Measurements from ENCODE around the gene FLOT1. TPM values are rescaled to one million over a fixed set of nuclear protein-coding genes. Genes with fewer than 3 reads are reported as not detected.

The FLOT1 gene
- total RNA-seq, 1 experiment from 2014 or later, result 243 TPM

DNA sequence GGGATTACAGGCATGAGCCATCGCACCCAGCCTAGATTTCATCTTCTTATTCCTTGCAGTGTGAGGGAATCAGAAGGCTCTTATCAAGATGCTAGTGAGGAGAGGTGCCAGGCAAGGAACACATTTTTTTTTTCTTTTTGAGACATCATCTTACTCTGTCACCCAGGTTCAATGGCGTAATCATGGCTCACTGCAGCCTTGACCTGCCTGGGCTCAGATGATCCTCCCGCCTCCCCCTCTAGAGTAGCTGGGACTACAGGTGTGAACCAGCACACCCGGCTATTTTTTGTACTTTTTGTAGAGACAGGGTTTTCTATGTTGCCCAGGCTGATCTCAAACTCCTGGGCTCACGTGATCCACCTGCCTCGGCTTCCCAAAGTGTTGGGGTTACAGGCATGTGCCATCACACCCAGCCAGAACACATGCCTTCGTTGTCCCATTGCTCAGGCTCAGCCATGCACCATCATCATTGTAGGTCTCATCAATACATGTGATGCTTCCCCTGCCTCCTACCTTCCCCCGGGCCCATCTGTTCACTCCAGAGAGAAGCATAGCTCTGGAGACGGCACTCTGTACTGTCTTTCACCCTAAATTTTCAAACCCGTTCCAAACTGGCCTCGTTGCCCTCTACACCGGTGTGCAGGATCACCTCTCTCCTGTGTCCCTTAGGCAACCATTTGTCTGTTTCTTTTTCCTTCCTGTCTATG is 10.1 kb downstream of the FLOT1 start:
- Mint-ChIP-seq H3K36me3 (ENCODE audit: insufficient read depth, unreplicated experiment) (peaks cover 92% of the 10 kb centered on the region), H3K27me3 (ENCODE audit: unreplicated experiment) (no peaks in the 10 kb centered on the region), H3K27ac (ENCODE audit: unreplicated experiment) (peak overlapping the region; percentile 44), H3K4me1 (ENCODE audit: low read depth, unreplicated experiment) (peaks cover 38% of the 10 kb centered on the region), H3K9me3 (ENCODE audit: low read depth, unreplicated experiment) (no peaks in the 10 kb centered on the region), H3K4me3 (ENCODE audit: low read depth, unreplicated experiment) (no peak overlapping the region)
- CTCF ChIA-PET, result interaction anchor here (0.5 to 2.0 kb wide), 5 partner anchors 26 to 88 kb away, joined by 3 to 50 read pairs (median 10); no protein-coding TSS in a partner anchor
- DNase-seq, result no peak
- intact Hi-C loops (cut with micrococcal nuclease; ENCODE audit: unreplicated experiment), result loop anchor here (5.0 kb wide), 1 partner anchor 355 kb away; no protein-coding TSS in a partner anchor
- TF ChIP-seq, protein P1, sequence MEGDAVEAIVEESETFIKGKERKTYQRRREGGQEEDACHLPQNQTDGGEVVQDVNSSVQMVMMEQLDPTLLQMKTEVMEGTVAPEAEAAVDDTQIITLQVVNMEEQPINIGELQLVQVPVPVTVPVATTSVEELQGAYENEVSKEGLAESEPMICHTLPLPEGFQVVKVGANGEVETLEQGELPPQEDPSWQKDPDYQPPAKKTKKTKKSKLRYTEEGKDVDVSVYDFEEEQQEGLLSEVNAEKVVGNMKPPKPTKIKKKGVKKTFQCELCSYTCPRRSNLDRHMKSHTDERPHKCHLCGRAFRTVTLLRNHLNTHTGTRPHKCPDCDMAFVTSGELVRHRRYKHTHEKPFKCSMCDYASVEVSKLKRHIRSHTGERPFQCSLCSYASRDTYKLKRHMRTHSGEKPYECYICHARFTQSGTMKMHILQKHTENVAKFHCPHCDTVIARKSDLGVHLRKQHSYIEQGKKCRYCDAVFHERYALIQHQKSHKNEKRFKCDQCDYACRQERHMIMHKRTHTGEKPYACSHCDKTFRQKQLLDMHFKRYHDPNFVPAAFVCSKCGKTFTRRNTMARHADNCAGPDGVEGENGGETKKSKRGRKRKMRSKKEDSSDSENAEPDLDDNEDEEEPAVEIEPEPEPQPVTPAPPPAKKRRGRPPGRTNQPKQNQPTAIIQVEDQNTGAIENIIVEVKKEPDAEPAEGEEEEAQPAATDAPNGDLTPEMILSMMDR (IDR thresholded peaks at IDR 0.05; ENCODE audit: unreplicated experiment), result no peak
- BruUV-seq (replicated peaks), result no TSS peak

- H3K9me3 Mint-ChIP-seq (ENCODE audit: low read depth, unreplicated experiment), result no peaks in the 10 kb centered on the region
- TSS peak; percentile 25 for BruUV-seq (replicated peaks)
- TF ChIP-seq, protein P1 (IDR thresholded peaks at IDR 0.05; ENCODE audit: unreplicated experiment), result peak; percentile 84
Measured at GRCh38 chr6:30730601-30731435, 11.7 kb downstream of the FLOT1 start.

GRCh38 chr6:30727920-30728553 is 14.4 kb downstream of the FLOT1 start:
- peak overlapping the region; percentile 63 for H3K27ac Mint-ChIP-seq (ENCODE audit: unreplicated experiment)
- H3K4me1 Mint-ChIP-seq (ENCODE audit: low read depth, unreplicated experiment), result peaks cover 45% of the 10 kb centered on the region
- no peaks in the 10 kb centered on the region for H3K9me3 Mint-ChIP-seq (ENCODE audit: low read depth, unreplicated experiment)
- intact Hi-C loops (cut with micrococcal nuclease; ENCODE audit: unreplicated experiment), result loop anchor here (10.0 kb wide), 2 partner anchors 183 to 243 kb away; partner anchors contain the start of gene HLA-E
- no peaks in the 10 kb centered on the region for H3K27me3 Mint-ChIP-seq (ENCODE audit: unreplicated experiment)
- CTCF ChIA-PET, result interaction anchor here (0.7 to 1.8 kb wide), 5 partner anchors 32 to 352 kb away, joined by 3 to 9 read pairs (median 4); no protein-coding TSS in a partner anchor
- no peak overlapping the region for H3K4me3 Mint-ChIP-seq (ENCODE audit: low read depth, unreplicated experiment)
- no TSS peak for BruUV-seq (replicated peaks)
- DNase-seq, result no peak
- TF ChIP-seq, protein P1 (IDR thresholded peaks at IDR 0.05; ENCODE audit: unreplicated experiment), result no peak
- H3K36me3 Mint-ChIP-seq (ENCODE audit: insufficient read depth, unreplicated experiment), result peaks cover 96% of the 10 kb centered on the region

More at GRCh38 chr6:30730601-30731435, 11.7 kb downstream of the FLOT1 start:
- Mint-ChIP-seq H3K27me3 (ENCODE audit: unreplicated experiment) (no peaks in the 10 kb centered on the region), H3K36me3 (ENCODE audit: insufficient read depth, unreplicated experiment) (peaks cover 92% of the 10 kb centered on the region), H3K4me3 (ENCODE audit: low read depth, unreplicated experiment) (peak overlapping the region; percentile 66), H3K4me1 (ENCODE audit: low read depth, unreplicated experiment) (peaks cover 22% of the 10 kb centered on the region), H3K27ac (ENCODE audit: unreplicated experiment) (peak overlapping the region; percentile 98)
- intact Hi-C loops (cut with micrococcal nuclease; ENCODE audit: unreplicated experiment), result loop anchor here (5.0 kb wide), 1 partner anchor 356 kb away; no protein-coding TSS in a partner anchor
- CTCF ChIA-PET, result interaction anchor here (0.6 to 2.0 kb wide), 31 partner anchors 9 to 189 kb away, joined by 3 to 50 read pairs (median 6); partner anchors contain the start of genes ATAT1, C6orf136, DDR1 and DHX16
- peak; percentile 95 for DNase-seq

All from Calu3 (cell line).